Measurements from ENCODE around the gene METRN.
"Not testable (repeated sequence)": the region's sequence is repeated elsewhere in the genome, so short reads cannot be mapped to it uniquely, and the experiment has no call there.

GRCh38 chr16:754121-754607 lies 39.2 kb downstream of the METRN start:
- not testable (repeated sequence) for TF ChIP-seq SP1 (IDR thresholded peaks at IDR 0.05); BHLHE40 (IDR thresholded peaks at IDR 0.05; ENCODE audit: borderline replicate concordance)

Data from HEK293T (cell line).